GM12878 (cell line): ENCODE data around the gene WWC2.

Experiments
- BHLHE40 ChIP-seq, 2 experiments: fragments of 450-650 bp in 1 of 2; IDR thresholded peaks; 2 replicates each; pipeline ENCODE4 v1.6.1; 2011 to 2017; ENCODE audit warnings: low read depth in 2 of 2, borderline replicate concordance in 1 of 2, improper control_type of control experiment in 1 of 2, low read length in 1 of 2, mild to moderate bottlenecking in 1 of 2
- EZH2 ChIP-seq: IDR thresholded peaks from 2 replicates; pipeline ENCODE4 v1.6.1; 2012; ENCODE audit warnings: low read depth, mild to moderate bottlenecking, control low read depth, inconsistent platforms, low read length, borderline replicate concordance; ENCODE audit not compliant: control insufficient read depth
- RB1 ChIP-seq: fragments of 450-650 bp; formaldehyde crosslinking; IDR thresholded peaks from 2 replicates; pipeline ENCODE4 v1.6.1; 2017; ENCODE audit warnings: mild to moderate bottlenecking, borderline replicate concordance
- RFX5 ChIP-seq: IDR thresholded peaks from 2 replicates; pipeline ENCODE4 v1.6.1; 2011; ENCODE audit warnings: low read depth, low read length, improper control_type of control experiment
- SMC3 ChIP-seq: IDR thresholded peaks from 2 replicates; pipeline ENCODE4 v1.6.1; 2011; ENCODE audit warnings: low read length, improper control_type of control experiment, borderline replicate concordance
- TF ChIP-seq, protein P1 (sequence below), 3 experiments: IDR thresholded peaks in 2 of 3; conservative IDR thresholded peaks in 1 of 3; 2 replicates each; pipeline ENCODE4 v1.5.1; 2011; ENCODE audit warnings: low read depth in 3 of 3, low read length in 3 of 3, mild to moderate bottlenecking in 3 of 3, control low read depth in 2 of 3, moderate library complexity in 2 of 3, inconsistent platforms in 1 of 3, mixed read lengths in 1 of 3; ENCODE audit not compliant: control insufficient read depth in 2 of 3, insufficient read depth in 1 of 3; ENCODE audit errors: extremely low read depth in 1 of 3
- TF ChIP-seq, protein P2 (sequence below): IDR thresholded peaks from 2 replicates; pipeline ENCODE4 v1.6.1; 2012; ENCODE audit warnings: mild to moderate bottlenecking, low read depth, low read length
- TF ChIP-seq, protein P3 (sequence below): fragments of 450-650 bp; IDR thresholded peaks from 2 replicates; pipeline ENCODE4 v1.6.1; 2017; ENCODE audit warnings: antibody characterized with exemption, mild to moderate bottlenecking, moderate library complexity

GRCh38 chr4:183163135-183163534 lies 64.1 kb downstream of the WWC2 start:
- TF ChIP-seq, protein P1, sequence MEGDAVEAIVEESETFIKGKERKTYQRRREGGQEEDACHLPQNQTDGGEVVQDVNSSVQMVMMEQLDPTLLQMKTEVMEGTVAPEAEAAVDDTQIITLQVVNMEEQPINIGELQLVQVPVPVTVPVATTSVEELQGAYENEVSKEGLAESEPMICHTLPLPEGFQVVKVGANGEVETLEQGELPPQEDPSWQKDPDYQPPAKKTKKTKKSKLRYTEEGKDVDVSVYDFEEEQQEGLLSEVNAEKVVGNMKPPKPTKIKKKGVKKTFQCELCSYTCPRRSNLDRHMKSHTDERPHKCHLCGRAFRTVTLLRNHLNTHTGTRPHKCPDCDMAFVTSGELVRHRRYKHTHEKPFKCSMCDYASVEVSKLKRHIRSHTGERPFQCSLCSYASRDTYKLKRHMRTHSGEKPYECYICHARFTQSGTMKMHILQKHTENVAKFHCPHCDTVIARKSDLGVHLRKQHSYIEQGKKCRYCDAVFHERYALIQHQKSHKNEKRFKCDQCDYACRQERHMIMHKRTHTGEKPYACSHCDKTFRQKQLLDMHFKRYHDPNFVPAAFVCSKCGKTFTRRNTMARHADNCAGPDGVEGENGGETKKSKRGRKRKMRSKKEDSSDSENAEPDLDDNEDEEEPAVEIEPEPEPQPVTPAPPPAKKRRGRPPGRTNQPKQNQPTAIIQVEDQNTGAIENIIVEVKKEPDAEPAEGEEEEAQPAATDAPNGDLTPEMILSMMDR (IDR thresholded peaks at IDR 0.05 in 2 of 3, conservative IDR thresholded peaks at IDR 0.05 in 1 of 3; ENCODE audit: control insufficient read depth in 2 of 3, extremely low read depth in 1 of 3, insufficient read depth in 1 of 3, low read depth in 3 of 3, low read length in 3 of 3), result no peak
- TF ChIP-seq RB1, result no peak
- TF ChIP-seq BHLHE40 (IDR thresholded peaks at IDR 0.05; ENCODE audit: borderline replicate concordance in 1 of 2, low read depth in 2 of 2, low read length in 1 of 2), result no peak
- TF ChIP-seq RFX5, result no peak
- TF ChIP-seq, protein P2, sequence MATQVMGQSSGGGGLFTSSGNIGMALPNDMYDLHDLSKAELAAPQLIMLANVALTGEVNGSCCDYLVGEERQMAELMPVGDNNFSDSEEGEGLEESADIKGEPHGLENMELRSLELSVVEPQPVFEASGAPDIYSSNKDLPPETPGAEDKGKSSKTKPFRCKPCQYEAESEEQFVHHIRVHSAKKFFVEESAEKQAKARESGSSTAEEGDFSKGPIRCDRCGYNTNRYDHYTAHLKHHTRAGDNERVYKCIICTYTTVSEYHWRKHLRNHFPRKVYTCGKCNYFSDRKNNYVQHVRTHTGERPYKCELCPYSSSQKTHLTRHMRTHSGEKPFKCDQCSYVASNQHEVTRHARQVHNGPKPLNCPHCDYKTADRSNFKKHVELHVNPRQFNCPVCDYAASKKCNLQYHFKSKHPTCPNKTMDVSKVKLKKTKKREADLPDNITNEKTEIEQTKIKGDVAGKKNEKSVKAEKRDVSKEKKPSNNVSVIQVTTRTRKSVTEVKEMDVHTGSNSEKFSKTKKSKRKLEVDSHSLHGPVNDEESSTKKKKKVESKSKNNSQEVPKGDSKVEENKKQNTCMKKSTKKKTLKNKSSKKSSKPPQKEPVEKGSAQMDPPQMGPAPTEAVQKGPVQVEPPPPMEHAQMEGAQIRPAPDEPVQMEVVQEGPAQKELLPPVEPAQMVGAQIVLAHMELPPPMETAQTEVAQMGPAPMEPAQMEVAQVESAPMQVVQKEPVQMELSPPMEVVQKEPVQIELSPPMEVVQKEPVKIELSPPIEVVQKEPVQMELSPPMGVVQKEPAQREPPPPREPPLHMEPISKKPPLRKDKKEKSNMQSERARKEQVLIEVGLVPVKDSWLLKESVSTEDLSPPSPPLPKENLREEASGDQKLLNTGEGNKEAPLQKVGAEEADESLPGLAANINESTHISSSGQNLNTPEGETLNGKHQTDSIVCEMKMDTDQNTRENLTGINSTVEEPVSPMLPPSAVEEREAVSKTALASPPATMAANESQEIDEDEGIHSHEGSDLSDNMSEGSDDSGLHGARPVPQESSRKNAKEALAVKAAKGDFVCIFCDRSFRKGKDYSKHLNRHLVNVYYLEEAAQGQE, result no peak
- no peak for TF ChIP-seq SMC3
- TF ChIP-seq EZH2, result no peak
- TF ChIP-seq, protein P3, sequence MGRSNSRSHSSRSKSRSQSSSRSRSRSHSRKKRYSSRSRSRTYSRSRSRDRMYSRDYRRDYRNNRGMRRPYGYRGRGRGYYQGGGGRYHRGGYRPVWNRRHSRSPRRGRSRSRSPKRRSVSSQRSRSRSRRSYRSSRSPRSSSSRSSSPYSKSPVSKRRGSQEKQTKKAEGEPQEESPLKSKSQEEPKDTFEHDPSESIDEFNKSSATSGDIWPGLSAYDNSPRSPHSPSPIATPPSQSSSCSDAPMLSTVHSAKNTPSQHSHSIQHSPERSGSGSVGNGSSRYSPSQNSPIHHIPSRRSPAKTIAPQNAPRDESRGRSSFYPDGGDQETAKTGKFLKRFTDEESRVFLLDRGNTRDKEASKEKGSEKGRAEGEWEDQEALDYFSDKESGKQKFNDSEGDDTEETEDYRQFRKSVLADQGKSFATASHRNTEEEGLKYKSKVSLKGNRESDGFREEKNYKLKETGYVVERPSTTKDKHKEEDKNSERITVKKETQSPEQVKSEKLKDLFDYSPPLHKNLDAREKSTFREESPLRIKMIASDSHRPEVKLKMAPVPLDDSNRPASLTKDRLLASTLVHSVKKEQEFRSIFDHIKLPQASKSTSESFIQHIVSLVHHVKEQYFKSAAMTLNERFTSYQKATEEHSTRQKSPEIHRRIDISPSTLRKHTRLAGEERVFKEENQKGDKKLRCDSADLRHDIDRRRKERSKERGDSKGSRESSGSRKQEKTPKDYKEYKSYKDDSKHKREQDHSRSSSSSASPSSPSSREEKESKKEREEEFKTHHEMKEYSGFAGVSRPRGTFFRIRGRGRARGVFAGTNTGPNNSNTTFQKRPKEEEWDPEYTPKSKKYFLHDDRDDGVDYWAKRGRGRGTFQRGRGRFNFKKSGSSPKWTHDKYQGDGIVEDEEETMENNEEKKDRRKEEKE, result no peak
